GM19193 (cell line): ENCODE results near the gene HSPB2.

Experiments used
- POLR2A ChIP-seq: IDR thresholded peaks from 4 replicates; pipeline ENCODE4 v1.6.1; 2011; ENCODE audit not compliant: insufficient read depth, insufficient read length; ENCODE audit errors: extremely low read depth

The HSPB2 gene

GRCh38 chr11:111910676-111911562 is 1.6 kb upstream of the HSPB2 start:
- no peak for TF ChIP-seq POLR2A

- no peak for TF ChIP-seq POLR2A
Measured at GRCh38 chr11:111911563-111912401, 752 bp upstream of the HSPB2 start, which contains the start of gene CRYAB. Gene CRYAB (minus strand): TSS chr11:111911770. CDS start chr11:111911724, 46 bp downstream.

GRCh38 chr11:111913031-111913861 is 712 bp downstream of the HSPB2 start:
- TF ChIP-seq POLR2A = no peak

- no peak for TF ChIP-seq POLR2A
Measured at GRCh38 chr11:111913997-111914396, 1.5 kb downstream of the HSPB2 start.

- no peak for TF ChIP-seq POLR2A
Measured at GRCh38 chr11:111916768-111917167, 4.2 kb downstream of the HSPB2 start.

- TF ChIP-seq POLR2A = no peak
Measured at GRCh38 chr11:111917312-111917711, 4.8 kb downstream of the HSPB2 start.

- no peak for TF ChIP-seq POLR2A
Measured at GRCh38 chr11:111917788-111918187, 5.3 kb downstream of the HSPB2 start.

GRCh38 chr11:111918390-111919256 is 6.1 kb downstream of the HSPB2 start, which contains the start of gene C11orf52:
Gene C11orf52 (plus strand): TSS chr11:111918913. CDS start chr11:111918973, 60 bp downstream.
- no peak for TF ChIP-seq POLR2A

- no peak for TF ChIP-seq POLR2A
Measured at GRCh38 chr11:111920908-111921307, 8.4 kb downstream of the HSPB2 start.

- TF ChIP-seq POLR2A = no peak
Measured at GRCh38 chr11:111921541-111922230, 9.2 kb downstream of the HSPB2 start.

GRCh38 chr11:111922803-111923202 is 10.3 kb downstream of the HSPB2 start:
- TF ChIP-seq POLR2A = no peak

- TF ChIP-seq POLR2A = no peak
Measured at GRCh38 chr11:111923351-111923788, 10.8 kb downstream of the HSPB2 start.

GRCh38 chr11:111923951-111924350 is 11.4 kb downstream of the HSPB2 start:
- no peak for TF ChIP-seq POLR2A
